ENCODE measurements around the gene MUC2. TPM values are rescaled to one million over a fixed set of nuclear protein-coding genes. Genes with fewer than 3 reads are reported as not detected.

MUC2 gene
- total RNA-seq, 1 donor from 2014 or later = not detected

- H3K27ac Mint-ChIP-seq = no peak overlapping the region
- no peaks in the 10 kb centered on the region for H3K36me3 Mint-ChIP-seq
These were observed 47.8 kb upstream of the MUC2 start for GRCh38 chr11:1026641-1027482.

GRCh38 chr11:1027483-1028290 lies 47.0 kb upstream of the MUC2 start:
- H3F3A ChIP-seq (ENCODE audit: low read depth) = no peaks in the 10 kb centered on the region
- no peak overlapping the region for H3K9ac ChIP-seq
- H4K20me1 ChIP-seq (ENCODE audit: low read depth) = no peaks in the 10 kb centered on the region
- no peak overlapping the region for H2AFZ ChIP-seq (replicated peaks)
- no peak for DNase-seq (ENCODE audit: low spot score)
- H3K4me1 ChIP-seq = no peaks in the 10 kb centered on the region
- Mint-ChIP-seq H3K4me1 (no peaks in the 10 kb centered on the region), H3K9me3 (no peaks in the 10 kb centered on the region), H3K27ac (no peak overlapping the region), H3K27me3 (ENCODE audit: insufficient read depth, low read depth) (peaks cover 6% of the 10 kb centered on the region), H3K36me3 (peaks cover 2% of the 10 kb centered on the region), H3K4me3 (no peak overlapping the region)
- no peak overlapping the region for H3K4me3 ChIP-seq
- no peaks in the 10 kb centered on the region for H3K9me3 ChIP-seq (ENCODE audit: low read depth)
- H3K27ac ChIP-seq = no peak overlapping the region
- H3K27me3 ChIP-seq = no peaks in the 10 kb centered on the region
- no peak for TF ChIP-seq EZH2 (IDR thresholded peaks at IDR 0.05)
- TF ChIP-seq EZH2phosphoT487 (IDR thresholded peaks at IDR 0.05) = no peak
- no peak for TF ChIP-seq CTCF (IDR thresholded peaks at IDR 0.05)
- no peaks in the 10 kb centered on the region for H3K36me3 ChIP-seq
- no peaks in the 10 kb centered on the region for H3K79me2 ChIP-seq (ENCODE audit: low read depth)
- no peak overlapping the region for H3K4me2 ChIP-seq

More at GRCh38 chr11:1026641-1027482, 47.8 kb upstream of the MUC2 start:
- H3K4me2 ChIP-seq = no peak overlapping the region
- H3F3A ChIP-seq (ENCODE audit: low read depth) = no peaks in the 10 kb centered on the region
- no peaks in the 10 kb centered on the region for H3K9me3 ChIP-seq (ENCODE audit: low read depth)
- no peak overlapping the region for H3K27ac ChIP-seq
- no peaks in the 10 kb centered on the region for H3K27me3 ChIP-seq
- no peaks in the 10 kb centered on the region for H3K79me2 ChIP-seq (ENCODE audit: low read depth)
- peaks cover 2% of the 10 kb centered on the region for H3K27me3 Mint-ChIP-seq (ENCODE audit: insufficient read depth, low read depth)
- TF ChIP-seq EZH2 (IDR thresholded peaks at IDR 0.05) = no peak
- no peak for TF ChIP-seq EZH2phosphoT487 (IDR thresholded peaks at IDR 0.05)
- no peak for TF ChIP-seq CTCF (IDR thresholded peaks at IDR 0.05)
- no peak for DNase-seq (ENCODE audit: low spot score)
- no peaks in the 10 kb centered on the region for H3K9me3 Mint-ChIP-seq
- no peak overlapping the region for H3K9ac ChIP-seq
- H3K4me3 ChIP-seq = no peak overlapping the region
- H3K4me1 Mint-ChIP-seq = no peaks in the 10 kb centered on the region
- no peaks in the 10 kb centered on the region for H4K20me1 ChIP-seq (ENCODE audit: low read depth)
- H3K36me3 ChIP-seq = no peaks in the 10 kb centered on the region
- no peaks in the 10 kb centered on the region for H3K4me1 ChIP-seq
- H3K4me3 Mint-ChIP-seq = no peak overlapping the region
- no peak overlapping the region for H2AFZ ChIP-seq (replicated peaks)

GRCh38 chr11:1028291-1028540 lies 46.5 kb upstream of the MUC2 start:
- Histone ChIP-seq H3K36me3 (no peaks in the 10 kb centered on the region), H3K79me2 (ENCODE audit: low read depth) (no peaks in the 10 kb centered on the region), H2AFZ (replicated peaks) (no peak overlapping the region), H3K4me3 (no peak overlapping the region), H3K27ac (no peak overlapping the region), H4K20me1 (ENCODE audit: low read depth) (no peaks in the 10 kb centered on the region), H3K4me2 (no peak overlapping the region), H3K9ac (no peak overlapping the region), H3F3A (ENCODE audit: low read depth) (no peaks in the 10 kb centered on the region), H3K9me3 (ENCODE audit: low read depth) (no peaks in the 10 kb centered on the region), H3K4me1 (no peaks in the 10 kb centered on the region), H3K27me3 (no peaks in the 10 kb centered on the region)
- TF ChIP-seq EZH2phosphoT487 (IDR thresholded peaks at IDR 0.05) = no peak
- TF ChIP-seq EZH2 (IDR thresholded peaks at IDR 0.05) = no peak
- TF ChIP-seq CTCF (IDR thresholded peaks at IDR 0.05) = no peak
- peaks cover 6% of the 10 kb centered on the region for H3K27me3 Mint-ChIP-seq (ENCODE audit: insufficient read depth, low read depth)
- H3K27ac Mint-ChIP-seq = no peak overlapping the region
- DNase-seq (ENCODE audit: low spot score) = no peak
- no peaks in the 10 kb centered on the region for H3K4me1 Mint-ChIP-seq
- peaks cover 2% of the 10 kb centered on the region for H3K36me3 Mint-ChIP-seq
- H3K9me3 Mint-ChIP-seq = no peaks in the 10 kb centered on the region
- no peak overlapping the region for H3K4me3 Mint-ChIP-seq
